ENCODE data around the gene SIRPA.

- TF ChIP-seq, protein P1, sequence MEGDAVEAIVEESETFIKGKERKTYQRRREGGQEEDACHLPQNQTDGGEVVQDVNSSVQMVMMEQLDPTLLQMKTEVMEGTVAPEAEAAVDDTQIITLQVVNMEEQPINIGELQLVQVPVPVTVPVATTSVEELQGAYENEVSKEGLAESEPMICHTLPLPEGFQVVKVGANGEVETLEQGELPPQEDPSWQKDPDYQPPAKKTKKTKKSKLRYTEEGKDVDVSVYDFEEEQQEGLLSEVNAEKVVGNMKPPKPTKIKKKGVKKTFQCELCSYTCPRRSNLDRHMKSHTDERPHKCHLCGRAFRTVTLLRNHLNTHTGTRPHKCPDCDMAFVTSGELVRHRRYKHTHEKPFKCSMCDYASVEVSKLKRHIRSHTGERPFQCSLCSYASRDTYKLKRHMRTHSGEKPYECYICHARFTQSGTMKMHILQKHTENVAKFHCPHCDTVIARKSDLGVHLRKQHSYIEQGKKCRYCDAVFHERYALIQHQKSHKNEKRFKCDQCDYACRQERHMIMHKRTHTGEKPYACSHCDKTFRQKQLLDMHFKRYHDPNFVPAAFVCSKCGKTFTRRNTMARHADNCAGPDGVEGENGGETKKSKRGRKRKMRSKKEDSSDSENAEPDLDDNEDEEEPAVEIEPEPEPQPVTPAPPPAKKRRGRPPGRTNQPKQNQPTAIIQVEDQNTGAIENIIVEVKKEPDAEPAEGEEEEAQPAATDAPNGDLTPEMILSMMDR (conservative IDR thresholded peaks at IDR 0.05) = no peak
- no peak for TF ChIP-seq ZFX (IDR thresholded peaks at IDR 0.05)
These were observed 50.5 kb downstream of the SIRPA start for GRCh38 chr20:1945660-1946059.

All from C4-2B (cell line).